NCI-H82 treated with DMSO at 0.1 percent for 48 hours (cell line): ENCODE measurements around the gene RAPGEF6.
A peak's percentile ranks its signal among the peaks of the same experiment; 100 is the strongest.

Experiments
- DNase-seq: peaks from one replicate; lab custom pipeline; 2025; ENCODE audit not compliant: unreplicated experiment; lab: John Stamatoyannopoulos, UW

Gene RAPGEF6

GRCh38 chr5:131542723-131543122 lies 92.3 kb downstream of the RAPGEF6 start:
- DNase-seq: no peak

GRCh38 chr5:131541762-131542161 lies 93.3 kb downstream of the RAPGEF6 start:
- no peak for DNase-seq

- no peak for DNase-seq
Observed at GRCh38 chr5:131541071-131541470, 94.0 kb downstream of the RAPGEF6 start.

- DNase-seq: no peak
Observed at GRCh38 chr5:131539251-131539650, 95.8 kb downstream of the RAPGEF6 start.

GRCh38 chr5:131538177-131538593 lies 96.8 kb downstream of the RAPGEF6 start:
- no peak for DNase-seq

- no peak for DNase-seq
Observed at GRCh38 chr5:131536850-131537448, 98.1 kb downstream of the RAPGEF6 start.

GRCh38 chr5:131536211-131536826 lies 98.7 kb downstream of the RAPGEF6 start:
- no peak for DNase-seq

GRCh38 chr5:131534974-131535373 lies 100.1 kb downstream of the RAPGEF6 start:
- DNase-seq: no peak

- DNase-seq: no peak
Observed at GRCh38 chr5:131533836-131534235, 101.2 kb downstream of the RAPGEF6 start.

- no peak for DNase-seq
Observed at GRCh38 chr5:131532031-131532640, 102.9 kb downstream of the RAPGEF6 start.

GRCh38 chr5:131530706-131531331 lies 104.2 kb downstream of the RAPGEF6 start:
- no peak for DNase-seq

- DNase-seq: no peak
Observed at GRCh38 chr5:131528682-131529081, 106.3 kb downstream of the RAPGEF6 start.

- no peak for DNase-seq
Observed at GRCh38 chr5:131525805-131526204, 109.2 kb downstream of the RAPGEF6 start.

GRCh38 chr5:131524431-131524830 lies 110.6 kb downstream of the RAPGEF6 start:
- DNase-seq: no peak

GRCh38 chr5:131523500-131524185 lies 111.4 kb downstream of the RAPGEF6 start:
- DNase-seq: peak; percentile 37

GRCh38 chr5:131521252-131521651 lies 113.8 kb downstream of the RAPGEF6 start:
- no peak for DNase-seq

- DNase-seq: no peak
Observed at GRCh38 chr5:131515348-131515747, 119.7 kb downstream of the RAPGEF6 start.

- no peak for DNase-seq
Observed at GRCh38 chr5:131514316-131515283, 120.4 kb downstream of the RAPGEF6 start.

- DNase-seq: no peak
Observed at GRCh38 chr5:131513780-131514179, 121.2 kb downstream of the RAPGEF6 start.

GRCh38 chr5:131511934-131512333 lies 123.1 kb downstream of the RAPGEF6 start:
- DNase-seq: no peak
